ENCODE measurements around the gene SNX13. TPM values are rescaled to one million over a fixed set of nuclear protein-coding genes. Genes with fewer than 3 reads are reported as not detected.

The SNX13 gene
- polyA plus RNA-seq, 2 of the 4 experiments (the other 2 are of a cell fraction): 13.1 to 31.6 TPM

- Histone ChIP-seq H3K4me1 (no peaks in the 10 kb centered on the region), H3K4me3 (no peak overlapping the region), H3K4me2 (no peak overlapping the region), H3K9me3 (no peaks in the 10 kb centered on the region), H3K27ac (no peak overlapping the region)
- ChIA-PET POLR2A (no interaction called here), CTCF (no interaction called here)
- DNase-seq (ENCODE audit: low read depth in 1 of 2, low spot score in 1 of 2): no peak
- 58% methylated on average over 1 of the region's 1 CpG for WGBS (ENCODE audit: missing lambda C conversion rate)
- TF ChIP-seq RARB (CRISPR knock-in tag; IDR thresholded peaks at IDR 0.05) (no peak), FOXS1 (CRISPR knock-in tag; IDR thresholded peaks at IDR 0.05) (no peak), EP300 (IDR thresholded peaks at IDR 0.05) (no peak), RCOR1 (IDR thresholded peaks at IDR 0.05; ENCODE audit: low read depth, low read length) (no peak), ELK1 (IDR thresholded peaks at IDR 0.05; ENCODE audit: low read depth, low read length) (no peak), HDAC2 (IDR thresholded peaks at IDR 0.05) (no peak)
- FAIRE-seq: no peak
- ATAC-seq: no peak
Observed at GRCh38 chr7:17900464-17900863, 39.8 kb downstream of the SNX13 start.

- ChIA-PET CTCF (no interaction called here), POLR2A (no interaction called here)
- H3K4me3 ChIP-seq: no peak overlapping the region
- WGBS (ENCODE audit: missing lambda C conversion rate): 89% methylated on average over 4 of the region's 4 CpGs
- no peak for TF ChIP-seq KDM5A (IDR thresholded peaks at IDR 0.05)
- no peak for TF ChIP-seq FOXS1 (CRISPR knock-in tag; IDR thresholded peaks at IDR 0.05)
- no peak for TF ChIP-seq HOXA7 (CRISPR knock-in tag; IDR thresholded peaks at IDR 0.05)
- no peak for TF ChIP-seq POLR2A (IDR thresholded peaks at IDR 0.05; ENCODE audit: low read length)
- no peak for TF ChIP-seq KDM1A (IDR thresholded peaks at IDR 0.05; ENCODE audit: low read depth)
- no peak for TF ChIP-seq ESRRA (IDR thresholded peaks at IDR 0.05; ENCODE audit: borderline replicate concordance, low read length)
- TF ChIP-seq ZC3H11A (IDR thresholded peaks at IDR 0.05): no peak
- TF ChIP-seq MAZ (IDR thresholded peaks at IDR 0.05; ENCODE audit: borderline replicate concordance, low read depth, low read length): no peak
- TF ChIP-seq NFE2L2 (conservative IDR thresholded peaks at IDR 0.05; ENCODE audit: low read length): no peak
- no peak for TF ChIP-seq HDAC2 (IDR thresholded peaks at IDR 0.05)
- no peak for TF ChIP-seq EHMT2 (IDR thresholded peaks at IDR 0.05; ENCODE audit: low read depth)
- no peak for TF ChIP-seq HOXB5 (CRISPR knock-in tag; IDR thresholded peaks at IDR 0.05)
- H3K27ac ChIP-seq: no peak overlapping the region
- no peak overlapping the region for H3K4me2 ChIP-seq
- H3K4me1 ChIP-seq: no peaks in the 10 kb centered on the region
- FAIRE-seq: no peak
- no peaks in the 10 kb centered on the region for H3K9me3 ChIP-seq
- no peak for DNase-seq (ENCODE audit: low read depth in 1 of 2, low spot score in 1 of 2)
- ATAC-seq: no peak
Observed at GRCh38 chr7:17898111-17898510, 42.2 kb downstream of the SNX13 start.

- no peak overlapping the region for H3K4me3 ChIP-seq
- FAIRE-seq: no peak
- no peak for DNase-seq (ENCODE audit: low read depth in 1 of 2, low spot score in 1 of 2)
- no peak for TF ChIP-seq RNF2 (IDR thresholded peaks at IDR 0.05; ENCODE audit: borderline replicate concordance, low read depth)
- no peak for TF ChIP-seq MAX (IDR thresholded peaks at IDR 0.05)
- no peak for TF ChIP-seq JUNB (IDR thresholded peaks at IDR 0.05)
- no peak for TF ChIP-seq FOXS1 (CRISPR knock-in tag; IDR thresholded peaks at IDR 0.05)
- no peak for TF ChIP-seq CEBPB (IDR thresholded peaks at IDR 0.05)
- no peak for TF ChIP-seq PBX3 (IDR thresholded peaks at IDR 0.05)
- TF ChIP-seq GATA3 (IDR thresholded peaks at IDR 0.05; ENCODE audit: borderline replicate concordance): no peak
- TF ChIP-seq RFX5 (IDR thresholded peaks at IDR 0.05): no peak
- no peak for TF ChIP-seq HES2 (IDR thresholded peaks at IDR 0.05)
- TF ChIP-seq RAD21 (conservative IDR thresholded peaks at IDR 0.05 in 1 of 2, IDR thresholded peaks at IDR 0.05 in 1 of 2): no peak
- no peak for TF ChIP-seq USF2 (IDR thresholded peaks at IDR 0.05)
- ATAC-seq: no peak
- H3K4me2 ChIP-seq: no peak overlapping the region
- H3K27ac ChIP-seq: no peak overlapping the region
- CTCF ChIA-PET: no interaction called here
- H3K4me1 ChIP-seq: no peaks in the 10 kb centered on the region
- POLR2A ChIA-PET: interaction anchor here (0.7 kb wide), 1 partner anchor 33 kb away, joined by 4 read pairs; no protein-coding TSS in a partner anchor
- no peaks in the 10 kb centered on the region for H3K9me3 ChIP-seq
- 92% methylated on average over 2 of the region's 2 CpGs for WGBS (ENCODE audit: missing lambda C conversion rate)
Observed at GRCh38 chr7:17887286-17887685, 53.0 kb downstream of the SNX13 start.

Data from A549 (cell line).